ENCODE measurements around the gene TTC21B.

TTC21B gene

GRCh38 chr2:165840333-165840958 is 113.1 kb downstream of the TTC21B start:
- TF ChIP-seq CTCF (IDR thresholded peaks at IDR 0.05; ENCODE audit: low read depth, low read length, missing control alignments) = no peak
- in situ Hi-C loops (cut with HindIII; ENCODE audit: low sequenced_read_pairs) = no loop called here
- no peak for DNase-seq (ENCODE audit: low read depth)
- no peak overlapping the region for H3K4me3 ChIP-seq (ENCODE audit: low read depth, low read length)

DNA sequence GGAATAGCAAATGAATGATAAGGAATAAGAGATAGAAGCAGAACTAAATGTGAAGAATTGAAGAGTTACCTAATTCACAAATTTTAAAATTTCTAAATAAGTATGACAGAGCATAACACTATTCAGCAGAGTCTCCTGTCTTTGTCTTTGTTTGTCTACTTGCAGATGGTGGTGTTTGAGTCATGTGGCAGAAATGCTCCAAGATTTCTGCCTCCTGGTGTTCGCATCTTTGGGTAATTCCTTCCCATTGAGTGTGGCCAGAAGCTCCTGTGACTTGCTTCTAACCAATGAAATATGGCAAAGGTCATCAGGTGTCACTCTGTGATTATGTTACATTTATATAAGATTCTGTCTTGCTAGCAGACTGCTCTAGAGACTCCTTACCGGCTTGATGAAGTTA is 114.0 kb downstream of the TTC21B start:
- TF ChIP-seq CTCF (IDR thresholded peaks at IDR 0.05; ENCODE audit: low read depth, low read length, missing control alignments) = no peak
- no peak for DNase-seq (ENCODE audit: low read depth)
- H3K4me3 ChIP-seq (ENCODE audit: low read depth, low read length) = no peak overlapping the region
- in situ Hi-C loops (cut with HindIII; ENCODE audit: low sequenced_read_pairs) = no loop called here

DNA sequence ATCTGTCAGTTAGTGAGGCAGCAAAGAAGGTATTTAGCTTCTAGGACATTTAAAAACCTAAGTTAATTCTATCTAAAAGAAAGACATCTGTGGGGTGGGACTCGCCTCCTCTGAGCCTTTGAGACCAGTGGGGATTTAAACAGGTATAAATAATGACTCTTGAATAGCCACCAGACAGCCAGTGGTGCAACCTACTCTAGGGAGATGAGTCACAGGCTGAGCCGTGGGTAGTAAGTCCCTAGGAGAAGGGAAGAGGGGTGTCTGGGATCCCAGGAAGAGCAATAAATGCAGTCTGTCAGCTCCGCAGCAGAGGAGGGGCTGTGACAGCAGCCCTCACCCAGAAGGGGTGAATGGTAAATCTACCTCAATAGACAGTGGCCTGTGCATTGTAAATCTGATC is 116.5 kb downstream of the TTC21B start:
- in situ Hi-C loops (cut with HindIII; ENCODE audit: low sequenced_read_pairs) = no loop called here
- DNase-seq (ENCODE audit: low read depth) = no peak
- no peak overlapping the region for H3K4me3 ChIP-seq (ENCODE audit: low read depth, low read length)
- TF ChIP-seq CTCF (IDR thresholded peaks at IDR 0.05; ENCODE audit: low read depth, low read length, missing control alignments) = no peak

- in situ Hi-C loops (cut with HindIII; ENCODE audit: low sequenced_read_pairs) = no loop called here
- DNase-seq (ENCODE audit: low read depth) = no peak
- no peak overlapping the region for H3K4me3 ChIP-seq (ENCODE audit: low read depth, low read length)
- no peak for TF ChIP-seq CTCF (IDR thresholded peaks at IDR 0.05; ENCODE audit: low read depth, low read length, missing control alignments)
These were observed 118.2 kb downstream of the TTC21B start for GRCh38 chr2:165835363-165835762.

DNA sequence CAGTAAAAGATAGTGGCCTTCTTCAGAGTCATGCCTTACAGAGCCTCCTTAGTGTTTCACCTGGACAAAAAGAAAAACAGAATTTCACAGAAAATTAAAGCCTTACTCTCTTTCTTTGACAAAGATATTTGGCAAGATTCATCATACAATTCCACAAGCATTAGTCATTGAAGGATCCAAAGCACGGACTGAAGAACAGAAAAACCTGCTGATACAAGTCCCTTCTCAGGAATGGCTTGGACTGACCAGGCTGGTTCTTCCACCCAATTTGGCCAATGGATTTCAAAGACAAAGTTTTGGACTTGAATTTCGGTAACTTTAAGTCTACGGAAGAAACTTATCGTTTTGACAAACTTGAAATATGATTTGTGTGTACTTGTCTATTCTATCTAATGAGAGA is 120.4 kb downstream of the TTC21B start:
- no peak overlapping the region for H3K4me3 ChIP-seq (ENCODE audit: low read depth, low read length)
- in situ Hi-C loops (cut with HindIII; ENCODE audit: low sequenced_read_pairs) = no loop called here

DNA sequence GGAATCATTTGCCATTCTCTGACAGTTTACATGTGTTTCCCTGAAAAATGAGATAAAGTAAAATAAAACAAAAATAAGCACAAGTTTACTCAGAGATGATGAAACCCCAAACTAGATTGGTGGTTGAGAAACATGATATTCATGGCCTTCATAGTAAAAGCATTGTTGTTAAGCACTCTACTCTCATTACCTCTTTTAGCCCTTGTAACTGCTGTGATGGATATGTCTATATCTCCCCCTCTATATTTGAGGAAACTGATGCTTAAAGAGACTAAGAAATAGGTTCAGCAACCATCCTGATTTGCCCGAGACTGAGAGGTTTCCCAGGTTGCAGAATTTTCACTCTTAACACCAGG is 125.7 kb downstream of the TTC21B start:
- in situ Hi-C loops (cut with HindIII; ENCODE audit: low sequenced_read_pairs) = no loop called here
- no peak for TF ChIP-seq CTCF (IDR thresholded peaks at IDR 0.05; ENCODE audit: low read depth, low read length, missing control alignments)
- no peak for DNase-seq (ENCODE audit: low read depth)
- no peak overlapping the region for H3K4me3 ChIP-seq (ENCODE audit: low read depth, low read length)

More for the DNA sequence above, 120.4 kb downstream of the TTC21B start:
- DNase-seq (ENCODE audit: low read depth) = peak; percentile 71
- no peak for TF ChIP-seq CTCF (IDR thresholded peaks at IDR 0.05; ENCODE audit: low read depth, low read length, missing control alignments)
